ENCODE results near the gene CORO2B.
A peak's percentile ranks its signal among the peaks of the same experiment; 100 is the strongest.

Gene CORO2B

GRCh38 chr15:68612503-68612902, 33.7 kb downstream of the CORO2B start:
- no peak for DNase-seq

GRCh38 chr15:68612979-68613740, 34.4 kb downstream of the CORO2B start:
- DNase-seq = no peak

GRCh38 chr15:68614286-68615035, 35.7 kb downstream of the CORO2B start:
- no peak for DNase-seq

GRCh38 chr15:68615301-68615700, 36.5 kb downstream of the CORO2B start:
- no peak for DNase-seq

- no peak for DNase-seq
Observed at GRCh38 chr15:68615811-68616210, 37.0 kb downstream of the CORO2B start.

- no peak for DNase-seq
Observed at GRCh38 chr15:68616397-68616796, 37.6 kb downstream of the CORO2B start.

GRCh38 chr15:68617001-68617400, 38.2 kb downstream of the CORO2B start:
- DNase-seq = no peak

- no peak for DNase-seq
Observed at GRCh38 chr15:68617777-68618176, 39.0 kb downstream of the CORO2B start.

- no peak for DNase-seq
Observed at GRCh38 chr15:68618394-68618793, 39.6 kb downstream of the CORO2B start.

- DNase-seq = no peak
Observed at GRCh38 chr15:68618908-68619698, 40.3 kb downstream of the CORO2B start.

- no peak for DNase-seq
Observed at GRCh38 chr15:68620721-68621527, 42.1 kb downstream of the CORO2B start.

GRCh38 chr15:68621535-68621934, 42.7 kb downstream of the CORO2B start:
- DNase-seq = no peak

- DNase-seq = no peak
Observed at GRCh38 chr15:68623301-68623892, 44.6 kb downstream of the CORO2B start.

- no peak for DNase-seq
Observed at GRCh38 chr15:68625853-68626252, 47.1 kb downstream of the CORO2B start.

GRCh38 chr15:68626283-68626682, 47.5 kb downstream of the CORO2B start:
- DNase-seq = no peak

- DNase-seq = no peak
Observed at GRCh38 chr15:68626739-68627138, 47.9 kb downstream of the CORO2B start.

GRCh38 chr15:68627476-68627875, 48.7 kb downstream of the CORO2B start:
- no peak for DNase-seq

GRCh38 chr15:68627995-68628394, 49.2 kb downstream of the CORO2B start:
- DNase-seq = no peak

GRCh38 chr15:68629519-68630210, 50.9 kb downstream of the CORO2B start:
- no peak for DNase-seq

- DNase-seq = no peak
Observed at GRCh38 chr15:68630211-68630555, 51.4 kb downstream of the CORO2B start.

- no peak for DNase-seq
Observed at GRCh38 chr15:68630836-68631235, 52.0 kb downstream of the CORO2B start.

GRCh38 chr15:68631601-68632051, 52.8 kb downstream of the CORO2B start:
- peak in 1 of 2 donors; percentile 83 for DNase-seq
